CD4-positive, alpha-beta memory T cell (primary cell): ENCODE measurements around the gene ST3GAL3. TPM values are rescaled to one million over a fixed set of nuclear protein-coding genes. Genes with fewer than 3 reads are reported as not detected.

Experiments used
- CTCF ChIA-PET: fragments of 350-600 bp; sonication (Branson Sonifier 250); formaldehyde crosslinking; loops from one replicate; lab custom pipeline; 2021; ENCODE audit warnings: inconsistent platforms; ENCODE audit not compliant: partially characterized antibody; lab: Charles Lee
- POLR2A ChIA-PET: fragments of 350-600 bp; sonication (Branson Sonifier 250); formaldehyde crosslinking; loops from one replicate; lab custom pipeline; 2021; ENCODE audit not compliant: partially characterized antibody; lab: Charles Lee
- DNase-seq, 5 donors: peaks; one replicate each; pipeline versions ENCODE4 v3.0.0 to v3.0.0-alpha.2; 2020 to 2022; ENCODE audit warnings: mixed read lengths in 1 of 5
- H3K27ac ChIP-seq: one replicate; pipeline ENCODE4 v1.7.0; 2013; ENCODE audit warnings: low read depth, low read length
- H3K27me3 ChIP-seq: 2 replicates; pipeline ENCODE4 v1.7.0; 2013; ENCODE audit warnings: mild to moderate bottlenecking, low read length, moderate library complexity; ENCODE audit not compliant: insufficient read depth
- H3K36me3 ChIP-seq: 2 replicates; pipeline ENCODE4 v1.7.0; 2013; ENCODE audit warnings: mild to moderate bottlenecking, low read length, moderate library complexity; ENCODE audit not compliant: insufficient read depth
- H3K4me1 ChIP-seq: 2 replicates; pipeline ENCODE4 v1.7.0; 2013; ENCODE audit warnings: mild to moderate bottlenecking, low read length, moderate library complexity; ENCODE audit not compliant: insufficient read depth
- H3K4me3 ChIP-seq, 2 donors: one replicate each; pipeline ENCODE4 v1.7.0; 2013; ENCODE audit warnings: low read length in 2 of 2, mild to moderate bottlenecking in 1 of 2
- H3K9me3 ChIP-seq, 2 donors: one replicate each; pipeline ENCODE4 v1.7.0; 2013; ENCODE audit warnings: low read length in 2 of 2, control low read depth in 1 of 2; ENCODE audit not compliant: control insufficient read depth in 1 of 2
- H3K27ac Mint-ChIP-seq, 7 donors: one replicate each; pipeline ENCODE4 v1.8.0; 2020 to 2021; ENCODE audit warnings: mixed read lengths in 7 of 7, mild to moderate bottlenecking in 6 of 7, inconsistent platforms in 3 of 7, moderate library complexity in 3 of 7
- H3K27me3 Mint-ChIP-seq, 2 donors: one replicate each; pipeline ENCODE4 v1.8.0; 2020 to 2021; ENCODE audit warnings: mixed read lengths in 2 of 2
- H3K36me3 Mint-ChIP-seq, 2 donors: one replicate each; pipeline ENCODE4 v1.8.0; 2020 to 2021; ENCODE audit warnings: mixed read lengths in 2 of 2, inconsistent platforms in 1 of 2, mild to moderate bottlenecking in 1 of 2
- H3K4me1 Mint-ChIP-seq, 4 donors: one replicate each; pipeline ENCODE4 v1.8.0; 2020 to 2021; ENCODE audit warnings: mixed read lengths in 4 of 4, mild to moderate bottlenecking in 1 of 4
- H3K4me3 Mint-ChIP-seq, 8 donors: one replicate each; pipeline ENCODE4 v1.8.0; 2020 to 2021; ENCODE audit warnings: mixed read lengths in 8 of 8, mild to moderate bottlenecking in 7 of 8, moderate library complexity in 6 of 8, inconsistent platforms in 3 of 8
- H3K9me3 Mint-ChIP-seq, 8 donors: one replicate each; pipeline ENCODE4 v1.8.0; 2020 to 2021; ENCODE audit warnings: mixed read lengths in 8 of 8, mild to moderate bottlenecking in 5 of 8, inconsistent platforms in 3 of 8, moderate library complexity in 1 of 8
- intact Hi-C: fragments of 100-400 bp; cut with micrococcal nuclease; formaldehyde crosslinking; loops from one replicate; pipeline ENCODE4 v1.15.1; 2023
- polyA plus RNA-seq, 2 donors: library from polyadenylated mRNA; unstranded; fragments of 300-500 nt; fragmentation: Illumina TruSeq; gene quantifications; one replicate each; pipeline ENCODE4 v1.2.3, GENCODE V29; 2021
- total RNA-seq, 2 experiments: library from RNA; stranded (reverse); gene quantifications; one replicate each; pipeline ENCODE4 v1.2.3, GENCODE V29; 2021

The ST3GAL3 gene
- total and polyA plus RNA-seq, 4 experiments from 2014 or later: 6.1 to 29.6 (median 16.3) TPM

GRCh38 chr1:43960798-43961197, 253.5 kb downstream of the ST3GAL3 start:
- POLR2A ChIA-PET: no interaction called here
- no peaks in the 10 kb centered on the region for H3K4me1 ChIP-seq
- H3K27ac ChIP-seq: no peak overlapping the region
- no peaks in the 10 kb centered on the region for H3K9me3 ChIP-seq
- Mint-ChIP-seq H3K36me3 (peaks cover 31 to 38% of the 10 kb centered on the region in 2 donors), H3K4me3 (no peak overlapping the region), H3K9me3 (no peaks in the 10 kb centered on the region), H3K4me1 (no peaks in the 10 kb centered on the region), H3K27me3 (no peaks in the 10 kb centered on the region), H3K27ac (no peak overlapping the region)
- H3K4me3 ChIP-seq: no peak overlapping the region
- H3K27me3 ChIP-seq: no peaks in the 10 kb centered on the region
- no peaks in the 10 kb centered on the region for H3K36me3 ChIP-seq
- CTCF ChIA-PET: no interaction called here
- intact Hi-C loops: no loop called here
- DNase-seq: no peak

- peaks cover 31 to 38% of the 10 kb centered on the region in 2 donors for H3K36me3 Mint-ChIP-seq
- POLR2A ChIA-PET: no interaction called here
- H3K36me3 ChIP-seq: no peaks in the 10 kb centered on the region
Measured at GRCh38 chr1:43961692-43962091, 254.4 kb downstream of the ST3GAL3 start.

GRCh38 chr1:43962324-43962723, 255.0 kb downstream of the ST3GAL3 start:
- no peaks in the 10 kb centered on the region for H3K27me3 ChIP-seq
- Mint-ChIP-seq H3K36me3 (peaks cover 27 to 33% of the 10 kb centered on the region in 2 donors), H3K4me1 (no peaks in the 10 kb centered on the region), H3K27ac (no peak overlapping the region), H3K27me3 (no peaks in the 10 kb centered on the region), H3K9me3 (no peaks in the 10 kb centered on the region), H3K4me3 (no peak overlapping the region)
- DNase-seq: no peak
- no peak overlapping the region for H3K27ac ChIP-seq
- ChIA-PET CTCF (interaction anchor here (0.6 kb wide), 1 partner anchor 164 kb away, joined by 3 read pairs; no protein-coding TSS in a partner anchor), POLR2A (no interaction called here)
- no peak overlapping the region for H3K4me3 ChIP-seq
- intact Hi-C loops: no loop called here
- H3K4me1 ChIP-seq: no peaks in the 10 kb centered on the region
- H3K36me3 ChIP-seq: no peaks in the 10 kb centered on the region
- H3K9me3 ChIP-seq: no peaks in the 10 kb centered on the region

More at GRCh38 chr1:43961692-43962091, 254.4 kb downstream of the ST3GAL3 start:
- no peak overlapping the region for H3K27ac ChIP-seq
- H3K4me1 ChIP-seq: no peaks in the 10 kb centered on the region
- H3K27ac Mint-ChIP-seq: no peak overlapping the region
- no peaks in the 10 kb centered on the region for H3K27me3 Mint-ChIP-seq
- H3K9me3 ChIP-seq: no peaks in the 10 kb centered on the region
- H3K27me3 ChIP-seq: no peaks in the 10 kb centered on the region
- no peak for DNase-seq
- no peaks in the 10 kb centered on the region for H3K9me3 Mint-ChIP-seq
- no peak overlapping the region for H3K4me3 Mint-ChIP-seq
- H3K4me1 Mint-ChIP-seq: no peaks in the 10 kb centered on the region
- CTCF ChIA-PET: interaction anchor here (0.6 kb wide), 1 partner anchor 164 kb away, joined by 3 read pairs; no protein-coding TSS in a partner anchor
- no peak overlapping the region for H3K4me3 ChIP-seq
- intact Hi-C loops: no loop called here

GRCh38 chr1:43963006-43963405, 255.7 kb downstream of the ST3GAL3 start:
- Mint-ChIP-seq H3K9me3 (no peaks in the 10 kb centered on the region), H3K4me3 (no peak overlapping the region), H3K36me3 (peaks cover 23 to 30% of the 10 kb centered on the region in 2 donors), H3K27ac (no peak overlapping the region), H3K4me1 (no peaks in the 10 kb centered on the region), H3K27me3 (no peaks in the 10 kb centered on the region)
- H3K4me1 ChIP-seq: no peaks in the 10 kb centered on the region
- no peak overlapping the region for H3K4me3 ChIP-seq
- H3K9me3 ChIP-seq: no peaks in the 10 kb centered on the region
- no peaks in the 10 kb centered on the region for H3K36me3 ChIP-seq
- intact Hi-C loops: no loop called here
- no peak overlapping the region for H3K27ac ChIP-seq
- ChIA-PET POLR2A (no interaction called here), CTCF (no interaction called here)
- no peaks in the 10 kb centered on the region for H3K27me3 ChIP-seq
- no peak for DNase-seq

- intact Hi-C loops: no loop called here
- no peaks in the 10 kb centered on the region for H3K9me3 ChIP-seq
- Mint-ChIP-seq H3K27ac (no peak overlapping the region), H3K4me3 (no peak overlapping the region), H3K9me3 (no peaks in the 10 kb centered on the region), H3K27me3 (no peaks in the 10 kb centered on the region), H3K4me1 (peaks cover 0 to 1% (median 0%) of the 10 kb centered on the region in 4 donors), H3K36me3 (peaks cover 15 to 21% of the 10 kb centered on the region in 2 donors)
- ChIA-PET CTCF (no interaction called here), POLR2A (interaction anchor here (1.0 to 1.6 kb wide), 2 partner anchors 11 to 85 kb away, joined by 3 to 4 read pairs; partner anchors contain the start of gene ATP6V0B)
- H3K4me3 ChIP-seq: no peak overlapping the region
- no peaks in the 10 kb centered on the region for H3K36me3 ChIP-seq
- no peaks in the 10 kb centered on the region for H3K4me1 ChIP-seq
- DNase-seq: no peak
- H3K27ac ChIP-seq: no peak overlapping the region
- H3K27me3 ChIP-seq: no peaks in the 10 kb centered on the region
Measured at GRCh38 chr1:43963890-43964289, 256.6 kb downstream of the ST3GAL3 start.

GRCh38 chr1:43965316-43965715, 258.0 kb downstream of the ST3GAL3 start:
- Mint-ChIP-seq H3K9me3 (peaks cover 0 to 2% (median 0%) of the 10 kb centered on the region in 8 donors), H3K36me3 (peaks cover 11 to 24% of the 10 kb centered on the region in 2 donors), H3K27me3 (no peaks in the 10 kb centered on the region), H3K4me1 (peaks cover 11 to 13% (median 12%) of the 10 kb centered on the region in 4 donors), H3K27ac (no peak overlapping the region), H3K4me3 (no peak overlapping the region)
- no peak for DNase-seq
- H3K4me1 ChIP-seq: peaks cover 8% of the 10 kb centered on the region
- no peaks in the 10 kb centered on the region for H3K27me3 ChIP-seq
- ChIA-PET POLR2A (no interaction called here), CTCF (no interaction called here)
- H3K36me3 ChIP-seq: no peaks in the 10 kb centered on the region
- H3K9me3 ChIP-seq: no peaks in the 10 kb centered on the region
- H3K27ac ChIP-seq: no peak overlapping the region
- H3K4me3 ChIP-seq: no peak overlapping the region
- intact Hi-C loops: no loop called here

DNA sequence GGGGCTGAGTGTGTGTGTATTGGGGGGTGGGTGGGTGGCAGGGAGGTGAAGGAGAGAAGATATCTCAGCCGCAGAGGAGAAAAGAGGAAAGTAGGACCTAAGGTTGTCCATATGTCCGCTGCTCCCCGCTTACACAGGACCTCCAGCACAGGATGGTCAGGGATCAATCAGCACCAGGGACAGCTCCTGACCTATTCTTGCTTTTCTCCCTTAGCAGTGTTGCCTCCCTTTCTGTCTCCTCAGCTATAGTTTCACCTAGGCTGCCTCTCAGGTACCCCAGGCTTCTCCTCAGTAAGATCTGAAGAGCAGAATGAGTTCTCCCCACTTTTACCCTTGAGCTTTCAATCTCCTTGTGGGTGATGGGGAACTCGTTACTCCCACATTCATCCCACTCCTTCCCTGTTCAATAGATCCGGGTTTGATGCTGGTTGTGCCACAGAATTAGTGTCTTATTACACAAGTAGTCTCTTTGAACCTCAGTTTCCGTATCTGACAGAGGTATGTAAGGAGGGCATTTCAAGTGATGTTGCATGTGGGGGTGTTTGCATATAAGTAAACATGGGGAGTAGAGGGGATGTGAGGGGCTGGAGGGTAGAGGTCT, 261.1 kb downstream of the ST3GAL3 start:
- H3K27me3 Mint-ChIP-seq: no peaks in the 10 kb centered on the region
- peaks cover 3 to 17% of the 10 kb centered on the region in 2 donors for H3K36me3 Mint-ChIP-seq
- Histone ChIP-seq H3K4me1 (peaks cover 16% of the 10 kb centered on the region), H3K27me3 (no peaks in the 10 kb centered on the region), H3K9me3 (no peaks in the 10 kb centered on the region), H3K4me3 (no peak overlapping the region), H3K27ac (no peak overlapping the region), H3K36me3 (peaks cover 6% of the 10 kb centered on the region)
- peak overlapping the region in 1 of 8 donors; percentile 6 for H3K4me3 Mint-ChIP-seq
- ChIA-PET POLR2A (no interaction called here), CTCF (no interaction called here)
- peaks cover 15 to 30% (median 22%) of the 10 kb centered on the region in 4 donors for H3K4me1 Mint-ChIP-seq
- peaks cover 0 to 2% (median 0%) of the 10 kb centered on the region in 8 donors for H3K9me3 Mint-ChIP-seq
- no peak overlapping the region for H3K27ac Mint-ChIP-seq
- intact Hi-C loops: no loop called here
- DNase-seq: no peak
